ENCODE measurements around the gene FHOD3.
"Not testable (repeated sequence)": the region's sequence is repeated elsewhere in the genome, so short reads cannot be mapped to it uniquely, and the experiment has no call there.

The FHOD3 gene

DNA sequence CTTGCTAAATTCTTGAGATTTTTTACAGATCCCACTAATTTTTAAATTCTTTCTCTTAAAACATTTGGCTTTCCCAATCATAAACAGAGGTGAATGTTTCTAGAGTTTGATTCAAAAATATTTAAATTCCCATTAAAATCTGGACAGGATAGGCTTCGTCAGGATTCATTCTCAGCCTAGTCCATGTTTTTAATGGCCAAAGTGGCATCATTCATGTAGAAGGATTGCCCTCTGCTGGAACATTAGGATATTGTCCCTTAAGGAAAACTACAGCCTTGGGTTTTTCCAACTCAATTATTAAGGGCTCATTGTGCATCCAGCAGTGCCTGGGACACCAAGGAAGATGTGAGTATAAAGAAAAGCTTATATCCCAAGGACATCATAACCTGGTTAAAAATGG, 459.6 kb downstream of the FHOD3 start:
- peak; percentile 46 for DNase-seq (ENCODE audit: low spot score)

DNA sequence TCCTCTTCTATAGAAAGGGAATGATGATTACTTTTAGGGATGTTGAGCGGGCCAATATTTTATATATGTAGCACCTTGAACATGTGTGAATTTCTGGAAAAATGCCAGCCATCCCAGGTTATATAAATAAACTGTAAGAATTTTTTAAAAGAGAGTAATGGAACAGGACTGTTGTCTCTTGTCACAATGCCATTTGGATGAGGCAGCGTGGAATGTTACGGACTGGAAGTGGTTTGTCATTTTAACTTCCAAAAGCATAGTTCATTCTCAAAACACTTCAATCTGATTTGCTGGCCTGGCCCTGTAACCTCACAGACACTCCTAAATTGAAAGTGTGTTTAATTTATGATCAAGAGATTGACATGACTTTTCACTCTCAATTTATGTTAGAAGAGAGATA, 460.5 kb downstream of the FHOD3 start:
- DNase-seq (ENCODE audit: low spot score) = no peak

DNA sequence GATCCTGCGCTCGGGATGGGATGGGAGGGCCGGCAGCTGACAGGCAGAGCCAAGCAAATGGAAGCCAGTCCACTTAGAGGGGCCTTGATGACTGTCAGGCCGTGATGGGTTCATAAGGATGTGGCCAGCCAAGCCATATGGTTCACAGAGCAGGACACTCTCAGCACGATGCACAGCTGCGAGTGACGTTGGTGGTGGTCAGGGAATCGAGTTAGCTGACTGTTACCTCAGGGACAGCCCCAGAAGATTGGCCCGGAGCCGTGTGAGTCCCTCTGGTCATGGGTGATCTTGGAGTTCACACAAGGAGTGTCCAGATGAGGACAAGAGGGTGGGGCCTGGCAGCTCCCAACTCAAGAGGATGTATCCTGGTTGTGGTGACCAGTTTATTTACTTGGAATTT, 461.1 kb downstream of the FHOD3 start:
- DNase-seq (ENCODE audit: low spot score) = no peak

DNA sequence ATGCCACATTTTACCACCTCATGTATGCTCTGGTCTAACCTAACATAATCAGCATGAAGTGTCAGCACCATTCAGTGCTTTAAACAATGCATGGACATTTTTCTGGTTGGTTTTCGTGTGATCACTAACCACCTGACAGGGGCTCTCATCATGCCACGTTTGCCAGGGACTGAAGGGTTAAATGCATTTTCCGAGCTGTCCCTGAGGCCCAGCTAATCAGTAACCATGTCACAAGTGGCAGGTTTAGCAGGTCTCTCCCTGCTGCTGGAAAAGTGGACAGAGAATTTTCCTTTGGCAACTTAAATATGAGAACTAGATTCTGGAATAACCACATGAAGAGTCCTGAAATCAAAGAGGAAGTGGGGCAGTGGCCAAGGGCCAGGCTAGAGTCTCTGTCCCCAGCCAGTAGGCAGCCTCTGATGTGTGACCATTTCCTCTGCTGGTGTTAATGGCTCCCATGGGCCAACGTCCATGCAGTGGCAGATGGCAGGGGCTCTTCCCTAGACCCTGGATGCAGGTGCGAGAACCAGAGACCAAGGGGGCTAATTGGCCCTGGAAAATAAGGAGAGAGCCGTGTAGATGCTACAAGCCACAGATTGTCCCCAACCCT, 461.8 kb downstream of the FHOD3 start:
- DNase-seq (ENCODE audit: low spot score) = no peak

DNA sequence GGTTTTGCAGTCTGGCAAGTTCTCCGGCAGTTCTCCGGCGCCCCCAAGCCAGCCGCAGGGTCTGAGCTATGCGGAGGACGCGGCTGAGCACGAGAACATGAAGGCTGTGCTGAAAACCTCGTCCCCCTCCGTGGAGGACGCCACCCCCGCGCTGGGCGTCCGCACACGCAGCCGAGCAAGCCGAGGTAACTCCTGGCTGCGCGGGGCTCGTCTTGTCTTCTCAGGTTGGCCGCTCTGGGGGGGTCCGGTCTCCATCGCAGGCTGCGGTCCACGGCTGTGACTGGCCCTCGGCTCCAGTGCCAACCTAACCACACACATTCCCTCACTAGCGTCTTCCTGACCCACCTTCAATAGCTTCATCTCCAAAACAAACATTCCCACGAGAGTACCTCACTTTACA, 463.1 kb downstream of the FHOD3 start:
- no peak for DNase-seq (ENCODE audit: low spot score)

DNA sequence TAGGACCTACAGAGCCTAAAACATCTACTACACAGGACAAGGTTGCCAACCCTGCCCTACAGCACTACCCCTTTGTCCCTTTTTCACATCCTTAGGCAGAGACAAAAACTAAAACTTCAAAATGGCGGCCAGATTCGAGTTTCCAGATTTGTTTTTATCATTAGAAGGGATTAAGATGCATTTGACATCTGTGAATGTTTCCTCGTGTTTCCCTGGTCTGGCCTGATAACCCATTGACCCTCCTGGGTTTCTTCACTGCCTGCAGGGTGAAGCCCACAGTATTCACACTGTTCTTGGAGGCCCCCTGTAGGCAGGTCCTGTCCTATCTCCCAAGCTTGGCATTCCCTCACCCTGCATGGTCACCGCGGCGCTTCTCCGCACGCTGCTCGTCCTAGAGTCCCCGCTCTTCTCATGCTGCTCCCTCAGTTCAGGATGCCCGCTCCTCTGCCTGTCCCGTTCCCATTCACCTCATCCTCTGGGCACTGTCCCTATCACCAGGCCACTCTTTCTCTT, 463.7 kb downstream of the FHOD3 start:
- peak; percentile 23 for DNase-seq (ENCODE audit: low spot score)

DNA sequence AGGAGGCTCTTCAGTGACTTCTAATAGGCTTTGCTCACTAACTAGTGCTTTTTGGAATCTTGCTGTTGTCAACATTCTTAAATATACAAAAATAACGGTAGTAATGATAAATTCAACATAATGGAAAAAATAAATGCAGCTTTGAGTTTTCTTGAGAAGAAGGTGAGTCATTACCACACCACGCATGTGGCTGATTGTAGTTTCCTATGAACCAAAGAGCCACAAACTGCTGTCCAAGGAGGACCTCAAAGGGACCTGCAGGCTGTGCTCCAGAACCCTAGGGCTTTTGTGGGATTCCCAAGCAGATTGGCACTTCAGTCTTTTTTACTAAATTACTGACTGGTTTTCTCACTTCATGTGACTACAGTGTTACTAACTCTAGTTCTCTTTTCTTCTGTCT, 464.6 kb downstream of the FHOD3 start:
- DNase-seq (ENCODE audit: low spot score) = no peak

DNA sequence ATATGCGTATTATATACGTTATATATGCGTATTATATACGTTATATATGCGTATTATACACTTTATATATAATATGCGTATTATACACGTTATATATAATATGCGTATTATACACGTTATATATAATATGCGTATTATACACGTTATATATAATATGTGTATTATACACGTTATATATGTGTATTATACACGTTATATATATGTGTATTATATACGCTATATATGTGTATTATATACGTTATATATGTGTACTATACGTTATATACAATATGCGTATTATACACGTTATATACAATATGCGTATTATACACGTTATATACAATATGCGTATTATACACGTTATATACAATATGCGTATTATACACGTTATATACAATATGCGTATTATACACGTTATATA, 465.5 kb downstream of the FHOD3 start:
- DNase-seq (ENCODE audit: low spot score) = not testable (repeated sequence)

DNA sequence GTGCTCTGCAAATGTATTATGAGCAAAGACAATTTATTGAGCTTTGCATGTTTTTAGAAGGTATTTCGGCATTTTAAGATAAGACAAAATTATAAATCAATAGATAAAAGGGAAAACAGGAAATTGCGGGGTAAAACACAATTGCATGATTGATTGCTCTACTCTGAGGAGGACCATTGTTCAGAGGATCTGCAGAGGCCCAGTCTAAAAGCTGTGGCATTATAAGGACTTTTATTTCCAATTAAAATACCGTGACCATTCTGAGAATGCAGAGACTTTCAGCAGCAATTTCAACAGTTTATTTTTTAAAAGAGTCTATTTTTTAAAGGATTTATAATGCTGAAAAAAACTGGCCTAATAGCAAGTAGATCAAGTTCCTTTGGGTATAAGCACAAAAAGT, 469.3 kb downstream of the FHOD3 start:
- DNase-seq (ENCODE audit: low spot score) = no peak

DNA sequence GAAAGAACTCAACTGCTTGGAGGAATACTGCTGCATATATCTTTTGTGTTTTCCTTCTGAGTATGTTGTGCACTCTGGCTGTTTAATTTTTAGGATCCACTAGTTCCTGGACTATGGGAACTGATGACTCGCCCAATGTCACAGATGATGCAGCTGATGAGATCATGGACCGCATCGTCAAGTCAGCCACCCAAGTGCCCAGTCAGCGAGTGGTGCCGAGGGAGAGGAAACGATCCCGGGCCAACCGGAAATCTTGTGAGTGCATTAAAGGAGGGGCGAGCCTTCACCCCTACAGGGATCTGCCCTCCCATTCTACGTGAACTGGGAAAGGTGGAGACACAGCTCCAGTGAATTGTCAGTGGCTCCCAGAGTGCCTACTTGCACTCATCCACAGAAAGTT, 471.7 kb downstream of the FHOD3 start:
- no peak for DNase-seq (ENCODE audit: low spot score)

DNA sequence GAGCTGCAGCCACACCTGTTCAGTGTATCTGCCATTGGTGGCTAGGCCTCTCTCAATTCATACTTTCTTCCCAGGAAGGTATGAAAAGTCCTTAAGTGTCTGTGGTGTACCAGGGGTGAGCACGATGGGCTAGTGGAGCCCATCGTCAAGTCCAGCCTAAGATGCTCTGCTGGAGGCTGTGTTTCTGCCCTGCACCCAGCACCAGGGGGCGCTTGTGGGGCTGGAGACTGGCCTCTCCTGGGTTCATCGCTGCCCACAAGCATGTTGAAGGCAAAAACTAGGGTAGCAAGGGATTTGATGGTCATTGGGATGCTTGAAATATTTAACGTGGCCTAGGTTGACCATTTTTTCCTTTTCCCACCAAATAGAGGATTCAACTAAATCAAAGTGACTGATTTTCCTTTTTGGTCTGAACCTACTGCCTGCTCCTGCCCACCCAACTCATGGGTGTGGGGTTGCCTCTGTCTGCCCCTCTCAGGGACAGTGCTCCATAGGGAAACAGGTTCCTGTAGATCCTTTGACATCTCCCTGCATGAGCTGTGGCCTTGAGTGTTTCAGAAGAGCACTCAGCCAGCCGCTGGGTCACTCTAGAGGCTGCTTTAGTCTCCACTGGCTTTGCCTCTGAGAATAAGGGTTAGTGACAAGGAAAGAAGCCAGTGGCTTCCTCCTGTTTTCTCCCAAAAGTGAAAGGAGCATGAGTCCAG, 472.2 kb downstream of the FHOD3 start:
- DNase-seq (ENCODE audit: low spot score) = peak; percentile 36

DNA sequence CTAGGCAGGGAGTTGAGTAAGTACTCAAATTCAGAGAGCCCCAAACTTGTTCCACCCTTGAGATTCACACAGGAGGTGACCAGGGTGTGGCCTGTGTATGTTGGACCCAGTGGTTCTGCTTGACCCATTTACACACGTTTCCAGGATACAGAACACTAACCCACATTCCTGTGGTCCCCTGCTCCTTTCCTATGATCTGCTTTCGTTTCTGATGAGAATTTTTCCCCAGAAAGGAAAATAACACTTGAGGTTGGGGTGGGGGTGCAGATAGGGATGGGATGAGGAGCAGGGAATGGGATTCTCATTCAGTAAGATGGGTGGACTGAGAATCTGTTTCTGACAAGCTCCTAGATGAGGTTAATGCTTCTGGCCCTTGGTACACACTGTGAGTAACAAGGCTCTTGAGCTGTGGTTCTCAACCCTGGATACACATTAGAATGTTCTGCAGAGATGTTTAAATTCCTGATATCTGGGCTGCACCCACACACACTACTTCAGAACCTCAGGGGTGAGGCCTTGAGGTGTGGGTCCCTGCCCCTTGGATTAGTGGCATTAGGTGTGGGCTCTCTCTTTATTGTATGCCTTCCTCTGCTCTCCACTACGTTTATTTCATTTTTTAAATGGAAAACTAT, 472.9 kb downstream of the FHOD3 start:
- no peak for DNase-seq (ENCODE audit: low spot score)

DNA sequence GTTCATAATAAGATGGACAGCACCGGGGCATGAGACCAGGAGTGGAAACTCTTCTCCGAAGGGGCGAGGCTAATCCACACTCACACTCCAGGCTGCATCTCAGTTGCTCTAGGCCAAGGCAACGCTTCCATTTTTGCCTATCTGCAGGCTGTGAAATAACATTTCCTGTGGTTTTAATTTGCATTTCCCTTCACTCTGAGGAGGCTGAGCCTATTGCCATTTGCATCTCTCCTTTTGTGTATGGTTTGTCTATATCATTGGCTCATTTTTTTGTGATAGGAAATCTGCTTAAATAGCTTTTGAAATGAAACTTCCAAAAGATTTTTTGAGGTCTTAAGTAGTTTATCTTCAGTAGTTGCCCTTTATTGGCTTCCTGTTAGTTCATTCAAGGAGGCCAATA, 473.7 kb downstream of the FHOD3 start:
- DNase-seq (ENCODE audit: low spot score) = no peak

DNA sequence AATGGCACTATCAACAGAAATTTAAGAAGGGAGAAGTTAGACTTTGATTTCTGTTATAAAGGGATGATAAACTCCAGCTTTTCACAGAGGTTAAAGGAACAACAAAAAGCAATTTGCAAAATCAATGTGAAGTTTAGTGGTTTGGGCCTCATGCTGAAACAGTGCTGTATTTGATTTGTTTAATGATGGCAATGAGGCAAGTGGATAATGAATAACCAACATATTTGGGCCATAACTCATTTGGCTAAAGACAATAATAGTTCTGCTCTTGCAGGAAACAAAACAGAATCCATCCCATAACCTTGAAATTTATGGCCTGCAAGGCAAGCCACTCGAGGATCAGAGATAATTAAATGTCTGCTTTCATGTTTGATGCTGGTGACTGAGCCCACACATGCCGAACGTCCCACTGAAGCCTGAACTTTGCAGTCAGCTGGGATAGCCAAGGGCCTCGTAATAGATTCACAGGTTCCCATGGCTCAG, 474.8 kb downstream of the FHOD3 start:
- no peak for DNase-seq (ENCODE audit: low spot score)

DNA sequence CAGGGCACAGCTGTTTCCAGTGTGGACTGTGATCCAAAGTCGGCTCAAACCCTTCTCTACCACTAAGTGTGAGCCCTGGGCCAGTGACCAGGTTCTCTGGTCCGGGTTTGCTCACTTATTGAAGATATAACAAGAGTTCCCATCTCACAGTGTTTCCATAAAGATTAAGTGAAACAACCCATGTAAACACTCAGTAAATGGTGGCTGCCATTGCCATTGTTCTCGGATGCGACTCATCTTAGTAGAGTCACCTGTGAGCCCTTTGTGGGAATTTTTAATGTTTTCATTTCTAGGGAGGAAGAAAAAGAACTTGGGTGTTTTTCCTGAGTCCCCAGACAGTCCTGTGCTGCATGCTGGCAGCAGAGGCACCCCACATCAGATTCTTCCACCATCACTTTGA, 477.9 kb downstream of the FHOD3 start:
- no peak for DNase-seq (ENCODE audit: low spot score)

DNA sequence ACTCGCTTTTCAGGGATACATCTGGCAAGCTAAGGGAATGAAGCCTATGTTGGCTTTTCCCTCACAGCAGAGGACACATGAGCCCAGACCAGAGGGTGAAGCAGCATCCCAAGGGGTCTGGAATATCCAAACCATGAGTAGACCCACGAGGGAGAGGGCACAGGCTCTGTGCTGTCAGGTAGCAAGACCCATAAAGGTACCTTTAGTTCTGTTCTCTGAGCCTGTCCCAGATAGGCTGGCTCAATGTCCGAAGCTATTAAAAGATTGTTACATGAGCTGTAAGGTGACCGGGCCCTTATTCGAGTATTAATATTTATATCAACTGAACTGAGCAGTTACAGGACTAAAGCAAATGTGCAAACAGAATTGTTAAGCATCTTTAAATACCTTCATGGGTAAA, 479.1 kb downstream of the FHOD3 start:
- DNase-seq (ENCODE audit: low spot score) = no peak

DNA sequence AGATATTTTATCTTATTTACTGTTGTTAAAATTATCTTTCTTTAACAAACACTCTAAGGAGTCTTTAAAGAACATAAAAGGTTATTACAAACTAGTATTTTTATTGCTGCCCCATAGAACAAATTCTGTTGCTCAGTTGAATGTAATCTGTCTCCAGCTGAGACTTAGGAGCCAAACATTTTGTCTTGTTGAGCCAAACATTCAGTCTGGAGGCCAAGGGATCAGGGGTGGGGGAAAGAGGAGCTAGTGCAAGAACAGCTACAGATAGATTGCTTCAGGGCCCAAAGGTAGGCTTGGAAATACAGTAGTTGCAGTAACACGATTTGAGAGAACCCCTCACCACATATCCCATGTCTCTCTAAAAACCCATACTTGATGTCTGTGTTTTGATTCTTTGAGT, 480.1 kb downstream of the FHOD3 start:
- no peak for DNase-seq (ENCODE audit: low spot score)

DNA sequence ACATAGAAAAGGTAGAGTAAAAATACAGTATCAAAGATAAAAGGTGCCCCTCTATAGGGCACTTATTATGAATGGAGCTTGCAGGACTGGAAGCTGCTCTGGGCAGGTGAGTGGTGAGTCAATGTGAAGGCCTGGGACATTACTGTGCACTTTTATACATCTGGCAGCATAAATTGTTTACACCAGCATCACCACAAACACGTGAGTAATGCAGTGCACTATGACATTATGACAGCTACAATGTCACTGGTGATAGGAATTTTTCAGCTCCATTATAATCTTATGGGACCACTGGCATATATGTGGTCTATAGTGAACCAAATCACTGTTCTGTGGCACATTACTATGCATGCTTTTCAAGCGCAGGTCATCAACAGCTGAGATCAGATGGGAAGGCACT, 483.2 kb downstream of the FHOD3 start:
- DNase-seq (ENCODE audit: low spot score) = no peak

DNA sequence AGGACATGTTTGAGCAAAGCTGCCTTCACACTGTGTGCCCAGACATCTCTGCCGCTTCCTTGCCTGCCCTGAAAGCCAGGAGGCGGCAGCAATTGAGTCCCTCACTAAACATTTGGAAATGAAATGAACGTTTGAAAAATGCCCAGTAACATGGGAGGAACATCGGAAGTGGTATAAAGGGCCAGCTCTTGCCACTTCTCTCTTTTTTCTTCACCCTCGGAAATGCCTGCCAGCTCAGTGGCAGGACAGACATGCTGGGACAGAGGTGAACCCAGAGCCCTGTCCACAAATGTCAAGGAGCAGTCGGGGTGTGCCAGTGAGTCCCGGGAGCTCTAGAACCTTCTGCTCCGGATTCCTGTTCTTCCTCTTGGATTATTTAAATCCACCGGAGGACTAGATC, 485.2 kb downstream of the FHOD3 start:
- no peak for DNase-seq (ENCODE audit: low spot score)

DNA sequence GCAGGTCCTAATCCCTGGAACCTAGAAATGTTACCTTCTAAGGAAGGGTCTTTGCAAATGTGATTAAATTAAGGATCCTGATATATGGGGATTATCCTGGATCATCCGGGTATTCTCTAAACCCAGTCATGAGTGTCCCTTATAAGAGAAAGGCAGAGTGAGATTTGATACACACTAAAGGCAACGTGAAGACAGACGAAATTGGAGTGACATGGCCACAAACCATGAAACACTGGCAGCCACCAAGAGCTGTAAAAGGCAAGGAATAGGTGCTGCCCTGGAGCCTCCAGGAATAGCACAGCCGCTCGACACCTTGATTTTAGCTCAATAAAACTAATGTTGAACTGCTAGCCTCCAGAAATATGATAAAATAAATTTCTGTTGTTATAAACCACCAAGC, 486.3 kb downstream of the FHOD3 start:
- no peak for DNase-seq (ENCODE audit: low spot score)

DNA sequence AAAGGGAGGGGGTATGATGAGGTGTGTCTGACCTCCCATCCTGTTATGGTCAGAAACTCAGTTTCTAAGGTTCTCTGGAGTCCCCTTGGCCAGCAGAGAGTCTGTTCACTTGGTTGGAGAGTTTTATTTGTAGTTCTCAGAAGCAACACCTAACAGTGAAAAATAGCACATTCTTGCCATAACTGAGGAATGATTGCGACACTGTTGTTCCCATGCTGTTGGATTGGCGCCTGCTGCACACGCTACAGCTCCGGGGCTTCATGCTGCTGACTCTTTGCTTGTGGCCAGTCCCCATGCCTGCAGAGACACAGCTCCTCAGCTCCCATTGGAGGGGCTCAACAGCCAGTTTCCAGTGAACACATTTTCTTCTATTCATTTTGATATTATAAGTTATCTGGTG, 489.2 kb downstream of the FHOD3 start:
- DNase-seq (ENCODE audit: low spot score) = peak; percentile 50

DNA sequence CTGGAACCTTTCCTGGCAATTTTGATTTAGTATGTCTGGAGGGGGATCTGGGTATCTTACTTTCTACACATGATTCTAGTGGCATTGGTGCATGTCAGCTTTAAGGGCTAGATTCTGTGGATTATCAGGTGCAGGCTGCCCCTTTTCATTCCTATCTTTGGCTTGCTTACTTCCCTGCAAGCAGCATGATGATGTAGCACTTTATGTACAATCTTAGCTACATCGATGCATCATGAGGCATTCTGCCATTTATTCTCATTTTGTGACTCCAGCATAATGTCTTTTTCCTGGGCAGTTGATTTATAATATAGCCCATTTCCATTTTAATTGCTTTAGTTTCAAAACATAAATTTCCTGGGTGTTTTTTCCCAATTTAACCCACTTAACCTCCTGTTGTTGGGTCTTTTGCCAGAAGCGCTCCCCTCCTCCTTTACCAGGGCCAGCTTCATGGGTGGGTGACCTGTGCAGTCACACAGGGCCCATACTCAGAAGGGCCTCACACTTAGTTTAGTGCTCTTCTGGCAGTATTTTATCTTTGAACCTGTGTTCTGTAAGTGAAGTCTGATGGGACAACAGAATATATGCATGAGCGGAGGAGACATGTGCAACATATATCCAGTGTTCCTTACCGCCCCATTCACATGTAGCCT, 495.2 kb downstream of the FHOD3 start:
- DNase-seq (ENCODE audit: low spot score) = no peak
